Measurements from ENCODE around the gene CMPK1. TPM values are rescaled to one million over a fixed set of nuclear protein-coding genes. Genes with fewer than 3 reads are reported as not detected.

The CMPK1 gene
- 61.3 and 76.2 TPM in 2 replicates for total RNA-seq

GRCh38 chr1:47333578-47333921 lies at the start of gene CMPK1:
Gene CMPK1, plus strand, starts transcription at chr1:47333790. Its CDS starts 156 bp downstream, at chr1:47333946.

GRCh38 chr1:47313915-47314664 lies 19.5 kb upstream of the CMPK1 start, which contains the start of gene STIL:
Gene STIL, minus strand, starts transcription at chr1:47314147. Its CDS starts 3,828 bp downstream, at chr1:47310319.

GRCh38 chr1:47415728-47416318 lies 82.2 kb downstream of the CMPK1 start, which contains the start of gene FOXE3:
Gene FOXE3, plus strand, starts transcription at chr1:47416285. Its CDS starts 31 bp downstream, at chr1:47416316.

Other genes with a start within 250 kb of the CMPK1 start
- gene CYP4A22, start 196.3 kb upstream of the CMPK1 start, total RNA-seq, result not detected in 2 replicates
- 2.5 TPM in 1 of 2 replicates, not detected in the other for gene PDZK1IP1, start 143.8 kb upstream of the CMPK1 start, total RNA-seq
- gene TAL1, start 101.6 kb upstream of the CMPK1 start, total RNA-seq, result not detected in 2 replicates
- 5.4 and 8.7 TPM in 2 replicates for gene STIL, start 19.6 kb upstream of the CMPK1 start, total RNA-seq
- not detected in 2 replicates for gene FOXE3, start 82.5 kb downstream of the CMPK1 start, total RNA-seq
- 0.05 and 0.14 TPM in 2 replicates for gene FOXD2, start 104.3 kb downstream of the CMPK1 start, total RNA-seq

All from airway epithelial cell (primary cell).